ENCODE measurements around the gene COL15A1. TPM values are rescaled to one million over a fixed set of nuclear protein-coding genes. Genes with fewer than 3 reads are reported as not detected.

COL15A1 gene
- total RNA-seq, 1 experiment from 2014 or later = not detected

- Histone ChIP-seq H2BK120ac (ENCODE audit: low read depth, low read length, poor library complexity, severe bottlenecking) (no peak overlapping the region), H2BK12ac (ENCODE audit: insufficient read length, low read depth, low read length) (no peak overlapping the region), H3K4me1 (ENCODE audit: insufficient read depth, low read length) (no peaks in the 10 kb centered on the region), H3K79me2 (ENCODE audit: insufficient read depth, low read length) (no peaks in the 10 kb centered on the region), H3K9ac (ENCODE audit: extremely low read depth, insufficient read length, low read length) (no peak overlapping the region), H2AK5ac (ENCODE audit: insufficient read length, low read length) (no peak overlapping the region), H3K79me1 (ENCODE audit: insufficient read depth, low read depth, low read length, poor library complexity, severe bottlenecking) (no peaks in the 10 kb centered on the region), H3K4me2 (ENCODE audit: insufficient read depth, insufficient read length, low read length) (no peak overlapping the region), H3K9me3 (ENCODE audit: control insufficient read depth, low read depth, low read length) (no peaks in the 10 kb centered on the region), H3K18ac (ENCODE audit: insufficient read length, low read depth, low read length) (no peak overlapping the region), H3T11ph (ENCODE audit: low read length) (no peak overlapping the region), H3K23me2 (ENCODE audit: insufficient read length, low read depth, low read length, poor library complexity, severe bottlenecking) (no peaks in the 10 kb centered on the region), H3K27ac (ENCODE audit: insufficient read length, low read depth, low read length) (no peak overlapping the region), H2BK20ac (ENCODE audit: low read depth, low read length, poor library complexity, severe bottlenecking) (no peak overlapping the region), H2BK5ac (ENCODE audit: insufficient read length, low read length) (no peak overlapping the region), H2AFZ (ENCODE audit: low read length) (no peak overlapping the region), H4K20me1 (ENCODE audit: control insufficient read depth, insufficient read depth, insufficient read length) (no peaks in the 10 kb centered on the region), H4K5ac (ENCODE audit: insufficient read length, low read depth, low read length) (no peak overlapping the region), H3K56ac (ENCODE audit: insufficient read length, low read depth, low read length) (no peak overlapping the region), H4K8ac (replicated peaks; ENCODE audit: insufficient read length, low read depth, low read length) (no peak overlapping the region), H3K4ac (ENCODE audit: low read depth, low read length) (no peak overlapping the region), H2BK15ac (ENCODE audit: low read depth, low read length) (no peak overlapping the region), H3K27me3 (ENCODE audit: insufficient read depth, low read length) (no peaks in the 10 kb centered on the region), H3K14ac (ENCODE audit: insufficient read depth, low read length) (no peak overlapping the region), H4K91ac (ENCODE audit: insufficient read length, low read depth, low read length) (no peak overlapping the region), H3K23ac (ENCODE audit: insufficient read length, low read depth, low read length) (no peak overlapping the region)
- no CpG with 5 or more reads among the region's 6 CpGs for WGBS (ENCODE audit: extremely low coverage, insufficient read length, low lambda C conversion rate)
- Mint-ChIP-seq H3K36me3 (ENCODE audit: insufficient read depth in 1 of 3, low read depth in 3 of 3) (no peaks in the 10 kb centered on the region), H3K9me3 (peaks cover 8 to 9% of the 10 kb centered on the region in 2 experiments), H3K4me1 (peaks cover 5 to 10% of the 10 kb centered on the region in 2 experiments), H3K4me3 (no peak overlapping the region), H3K27me3 (ENCODE audit: low read depth) (no peaks in the 10 kb centered on the region), H3K27ac (no peak overlapping the region)
- DNase-seq = no peak
- TF ChIP-seq, protein P1, sequence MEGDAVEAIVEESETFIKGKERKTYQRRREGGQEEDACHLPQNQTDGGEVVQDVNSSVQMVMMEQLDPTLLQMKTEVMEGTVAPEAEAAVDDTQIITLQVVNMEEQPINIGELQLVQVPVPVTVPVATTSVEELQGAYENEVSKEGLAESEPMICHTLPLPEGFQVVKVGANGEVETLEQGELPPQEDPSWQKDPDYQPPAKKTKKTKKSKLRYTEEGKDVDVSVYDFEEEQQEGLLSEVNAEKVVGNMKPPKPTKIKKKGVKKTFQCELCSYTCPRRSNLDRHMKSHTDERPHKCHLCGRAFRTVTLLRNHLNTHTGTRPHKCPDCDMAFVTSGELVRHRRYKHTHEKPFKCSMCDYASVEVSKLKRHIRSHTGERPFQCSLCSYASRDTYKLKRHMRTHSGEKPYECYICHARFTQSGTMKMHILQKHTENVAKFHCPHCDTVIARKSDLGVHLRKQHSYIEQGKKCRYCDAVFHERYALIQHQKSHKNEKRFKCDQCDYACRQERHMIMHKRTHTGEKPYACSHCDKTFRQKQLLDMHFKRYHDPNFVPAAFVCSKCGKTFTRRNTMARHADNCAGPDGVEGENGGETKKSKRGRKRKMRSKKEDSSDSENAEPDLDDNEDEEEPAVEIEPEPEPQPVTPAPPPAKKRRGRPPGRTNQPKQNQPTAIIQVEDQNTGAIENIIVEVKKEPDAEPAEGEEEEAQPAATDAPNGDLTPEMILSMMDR (conservative IDR thresholded peaks at IDR 0.05) = no peak
Measured at GRCh38 chr9:99042620-99043019, 98.9 kb downstream of the COL15A1 start.
